Measurements from ENCODE around the gene SERTAD2. TPM values are rescaled to one million over a fixed set of nuclear protein-coding genes. Genes with fewer than 3 reads are reported as not detected.

Gene SERTAD2
- total RNA-seq, 1 donor from 2014 or later = 41.5 TPM

GRCh38 chr2:64632835-64633819 lies 20.6 kb downstream of the SERTAD2 start:
- no peak for TF ChIP-seq CTCF (IDR thresholded peaks at IDR 0.05; ENCODE audit: unreplicated experiment)
- no peaks in the 10 kb centered on the region for H3K9me3 Mint-ChIP-seq
- peaks cover 45% of the 10 kb centered on the region for H3K4me1 Mint-ChIP-seq
- no peaks in the 10 kb centered on the region for H3K27me3 Mint-ChIP-seq (ENCODE audit: low read depth)
- H3K36me3 Mint-ChIP-seq = peaks cover 16% of the 10 kb centered on the region
- H3K4me3 Mint-ChIP-seq = no peak overlapping the region
- H3K27ac Mint-ChIP-seq = peak overlapping the region; percentile 70
- DNase-seq (ENCODE audit: low spot score in 2 of 2, unreplicated experiment in 2 of 2) = no peak

GRCh38 chr2:64631771-64632170 lies 21.9 kb downstream of the SERTAD2 start:
- Mint-ChIP-seq H3K27ac (no peak overlapping the region), H3K36me3 (peaks cover 16% of the 10 kb centered on the region), H3K9me3 (no peaks in the 10 kb centered on the region), H3K4me1 (peaks cover 36% of the 10 kb centered on the region), H3K27me3 (ENCODE audit: low read depth) (no peaks in the 10 kb centered on the region), H3K4me3 (no peak overlapping the region)
- DNase-seq (ENCODE audit: low spot score in 2 of 2, unreplicated experiment in 2 of 2) = no peak
- TF ChIP-seq CTCF (IDR thresholded peaks at IDR 0.05; ENCODE audit: unreplicated experiment) = no peak

- H3K27ac Mint-ChIP-seq = peak overlapping the region; percentile 56
These were observed 23.0 kb downstream of the SERTAD2 start for GRCh38 chr2:64630752-64631151.

GRCh38 chr2:64629875-64630274 lies 23.8 kb downstream of the SERTAD2 start:
- no peaks in the 10 kb centered on the region for H3K27me3 Mint-ChIP-seq (ENCODE audit: low read depth)
- H3K36me3 Mint-ChIP-seq = peaks cover 7% of the 10 kb centered on the region
- H3K4me1 Mint-ChIP-seq = peaks cover 31% of the 10 kb centered on the region
- DNase-seq (ENCODE audit: low spot score in 2 of 2, unreplicated experiment in 2 of 2) = peak in 1 of 2 experiments; percentile 3
- H3K4me3 Mint-ChIP-seq = no peak overlapping the region
- no peaks in the 10 kb centered on the region for H3K9me3 Mint-ChIP-seq
- TF ChIP-seq CTCF (IDR thresholded peaks at IDR 0.05; ENCODE audit: unreplicated experiment) = no peak
- H3K27ac Mint-ChIP-seq = no peak overlapping the region

More at GRCh38 chr2:64630752-64631151, 23.0 kb downstream of the SERTAD2 start:
- H3K36me3 Mint-ChIP-seq = peaks cover 11% of the 10 kb centered on the region
- TF ChIP-seq CTCF (IDR thresholded peaks at IDR 0.05; ENCODE audit: unreplicated experiment) = no peak
- H3K27me3 Mint-ChIP-seq (ENCODE audit: low read depth) = no peaks in the 10 kb centered on the region
- H3K4me1 Mint-ChIP-seq = peaks cover 34% of the 10 kb centered on the region
- H3K4me3 Mint-ChIP-seq = no peak overlapping the region
- H3K9me3 Mint-ChIP-seq = no peaks in the 10 kb centered on the region
- DNase-seq (ENCODE audit: low spot score in 2 of 2, unreplicated experiment in 2 of 2) = no peak

GRCh38 chr2:64629329-64629781 lies 24.4 kb downstream of the SERTAD2 start:
- peaks cover 6% of the 10 kb centered on the region for H3K36me3 Mint-ChIP-seq
- DNase-seq (ENCODE audit: low spot score in 2 of 2, unreplicated experiment in 2 of 2) = no peak
- H3K4me3 Mint-ChIP-seq = no peak overlapping the region
- H3K4me1 Mint-ChIP-seq = peaks cover 27% of the 10 kb centered on the region
- no peaks in the 10 kb centered on the region for H3K27me3 Mint-ChIP-seq (ENCODE audit: low read depth)
- no peak for TF ChIP-seq CTCF (IDR thresholded peaks at IDR 0.05; ENCODE audit: unreplicated experiment)
- H3K9me3 Mint-ChIP-seq = no peaks in the 10 kb centered on the region
- H3K27ac Mint-ChIP-seq = peak overlapping the region; percentile 7
